ENCODE results near the gene GAREM1.

Gene GAREM1

DNA sequence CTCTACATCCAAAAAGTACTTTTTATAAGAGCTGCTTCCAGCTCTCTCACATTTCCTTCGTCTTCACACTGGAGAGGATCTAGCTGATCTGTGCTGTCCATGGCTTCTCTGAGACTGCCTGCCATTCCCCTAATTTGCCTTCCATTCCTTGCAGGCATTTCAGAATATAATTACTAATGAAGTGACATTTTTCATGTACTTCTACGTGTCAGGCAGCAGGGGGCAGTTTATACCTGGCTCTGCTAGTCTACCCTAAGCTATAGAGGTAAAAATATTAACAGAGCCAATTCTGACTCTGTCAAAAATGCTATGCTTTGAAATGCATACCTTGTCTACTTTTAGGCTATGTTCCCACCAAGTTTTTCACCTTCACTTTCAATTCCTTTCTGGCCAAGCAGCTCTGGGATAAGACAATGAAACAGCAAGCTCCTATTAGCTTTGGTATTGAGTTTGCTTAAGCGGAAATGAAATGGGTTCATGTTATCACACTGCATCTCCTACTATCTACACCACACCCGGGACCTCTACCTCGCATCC lies 198.9 kb downstream of the GAREM1 start:
- no peaks in the 10 kb centered on the region for H3K9me3 ChIP-seq (ENCODE audit: insufficient read depth, low read length, severe bottlenecking)
- no peak overlapping the region for H2AFZ ChIP-seq (ENCODE audit: low read depth, low read length)
- H3K4me3 ChIP-seq (ENCODE audit: low read depth in 1 of 2, low read length in 2 of 2) = no peak overlapping the region
- H3K9ac ChIP-seq (ENCODE audit: low read depth, low read length) = no peak overlapping the region
- H3K27me3 ChIP-seq (ENCODE audit: insufficient read depth, low read length, poor library complexity) = peaks cover 14% of the 10 kb centered on the region
- no peak for TF ChIP-seq EZH2 (IDR thresholded peaks at IDR 0.05; ENCODE audit: borderline replicate concordance, low read depth, low read length, severe bottlenecking)
- TF ChIP-seq, protein P1, sequence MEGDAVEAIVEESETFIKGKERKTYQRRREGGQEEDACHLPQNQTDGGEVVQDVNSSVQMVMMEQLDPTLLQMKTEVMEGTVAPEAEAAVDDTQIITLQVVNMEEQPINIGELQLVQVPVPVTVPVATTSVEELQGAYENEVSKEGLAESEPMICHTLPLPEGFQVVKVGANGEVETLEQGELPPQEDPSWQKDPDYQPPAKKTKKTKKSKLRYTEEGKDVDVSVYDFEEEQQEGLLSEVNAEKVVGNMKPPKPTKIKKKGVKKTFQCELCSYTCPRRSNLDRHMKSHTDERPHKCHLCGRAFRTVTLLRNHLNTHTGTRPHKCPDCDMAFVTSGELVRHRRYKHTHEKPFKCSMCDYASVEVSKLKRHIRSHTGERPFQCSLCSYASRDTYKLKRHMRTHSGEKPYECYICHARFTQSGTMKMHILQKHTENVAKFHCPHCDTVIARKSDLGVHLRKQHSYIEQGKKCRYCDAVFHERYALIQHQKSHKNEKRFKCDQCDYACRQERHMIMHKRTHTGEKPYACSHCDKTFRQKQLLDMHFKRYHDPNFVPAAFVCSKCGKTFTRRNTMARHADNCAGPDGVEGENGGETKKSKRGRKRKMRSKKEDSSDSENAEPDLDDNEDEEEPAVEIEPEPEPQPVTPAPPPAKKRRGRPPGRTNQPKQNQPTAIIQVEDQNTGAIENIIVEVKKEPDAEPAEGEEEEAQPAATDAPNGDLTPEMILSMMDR (IDR thresholded peaks at IDR 0.05; ENCODE audit: borderline replicate concordance, extremely low read depth, low read length, poor library complexity, severe bottlenecking) = peak; percentile 66
- H3K79me2 ChIP-seq (ENCODE audit: insufficient read depth, low read length) = no peaks in the 10 kb centered on the region
- peak; percentile 10 for DNase-seq
- no peaks in the 10 kb centered on the region for H3K36me3 ChIP-seq (ENCODE audit: insufficient read depth, low read length)
- H3K4me1 ChIP-seq (ENCODE audit: insufficient read depth, low read length) = no peaks in the 10 kb centered on the region
- peak; percentile 66; the same call in 2 of the 3 replicates for ATAC-seq (ENCODE audit: insufficient read depth, low read depth)
- H3K27ac ChIP-seq (ENCODE audit: low read length) = no peak overlapping the region
- no peaks in the 10 kb centered on the region for H4K20me1 ChIP-seq (ENCODE audit: insufficient read depth, low read length)
- H3K4me2 ChIP-seq (ENCODE audit: insufficient read depth, low read length) = no peak overlapping the region

DNA sequence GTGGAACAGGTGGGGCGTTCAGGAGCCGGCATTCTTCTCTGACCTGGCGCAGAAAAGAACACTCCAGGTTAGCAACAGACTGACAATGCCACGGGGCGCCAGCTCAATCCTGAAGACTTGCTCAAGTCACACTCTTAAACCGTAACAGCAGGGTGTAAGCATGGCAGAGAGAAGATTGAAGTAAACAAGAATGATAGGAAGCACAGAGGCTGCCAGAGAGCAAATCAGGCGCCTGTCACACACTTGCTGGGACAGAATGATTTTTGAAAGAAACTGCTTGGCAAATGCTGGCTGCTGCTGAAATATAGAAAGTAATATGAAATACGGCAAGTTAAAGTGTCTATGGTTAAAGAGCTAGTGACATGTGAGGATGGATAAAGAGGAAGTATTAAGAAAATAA lies 200.3 kb downstream of the GAREM1 start:
- no peak for ATAC-seq (ENCODE audit: insufficient read depth, low read depth)
- no peak for TF ChIP-seq EZH2 (IDR thresholded peaks at IDR 0.05; ENCODE audit: borderline replicate concordance, low read depth, low read length, severe bottlenecking)
- TF ChIP-seq, protein P1 (IDR thresholded peaks at IDR 0.05; ENCODE audit: borderline replicate concordance, extremely low read depth, low read length, poor library complexity, severe bottlenecking) = no peak

DNA sequence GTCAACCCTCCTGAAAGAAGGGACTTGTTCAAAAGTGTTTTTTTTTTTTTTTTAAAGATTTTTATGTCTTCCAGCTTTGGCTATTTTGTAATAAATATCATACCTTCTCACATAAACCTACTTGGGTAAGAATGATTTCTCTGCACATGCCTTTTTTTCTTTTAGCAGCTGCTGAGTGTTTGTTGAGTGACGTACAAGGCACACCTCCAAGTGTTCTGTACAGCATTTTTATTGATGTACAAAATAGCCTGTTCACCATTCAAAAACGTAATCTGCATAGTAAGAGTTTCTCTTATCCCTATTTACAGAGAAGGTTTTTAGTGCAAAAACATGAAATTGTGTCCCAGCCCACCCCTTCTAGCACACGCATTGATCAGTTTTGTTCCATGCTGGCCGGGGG lies 203.2 kb downstream of the GAREM1 start:
- Histone ChIP-seq H3K4me1 (ENCODE audit: insufficient read depth, low read length) (no peaks in the 10 kb centered on the region), H3K4me3 (ENCODE audit: low read depth in 1 of 2, low read length in 2 of 2) (no peak overlapping the region), H4K20me1 (ENCODE audit: insufficient read depth, low read length) (no peaks in the 10 kb centered on the region), H3K27me3 (ENCODE audit: insufficient read depth, low read length, poor library complexity) (peaks cover 7% of the 10 kb centered on the region), H3K4me2 (ENCODE audit: insufficient read depth, low read length) (no peak overlapping the region), H3K79me2 (ENCODE audit: insufficient read depth, low read length) (no peaks in the 10 kb centered on the region), H3K27ac (ENCODE audit: low read length) (no peak overlapping the region), H2AFZ (ENCODE audit: low read depth, low read length) (no peak overlapping the region), H3K9me3 (ENCODE audit: insufficient read depth, low read length, severe bottlenecking) (no peaks in the 10 kb centered on the region), H3K36me3 (ENCODE audit: insufficient read depth, low read length) (no peaks in the 10 kb centered on the region), H3K9ac (ENCODE audit: low read depth, low read length) (no peak overlapping the region)
- ATAC-seq (ENCODE audit: insufficient read depth, low read depth) (no peak), DNase-seq (no peak)
- no peak for TF ChIP-seq EZH2 (IDR thresholded peaks at IDR 0.05; ENCODE audit: borderline replicate concordance, low read depth, low read length, severe bottlenecking)
- TF ChIP-seq, protein P1 (IDR thresholded peaks at IDR 0.05; ENCODE audit: borderline replicate concordance, extremely low read depth, low read length, poor library complexity, severe bottlenecking) = no peak

More for the DNA sequence above, 200.3 kb downstream of the GAREM1 start:
- no peaks in the 10 kb centered on the region for H3K9me3 ChIP-seq (ENCODE audit: insufficient read depth, low read length, severe bottlenecking)
- no peak for DNase-seq
- H3K9ac ChIP-seq (ENCODE audit: low read depth, low read length) = no peak overlapping the region
- no peaks in the 10 kb centered on the region for H3K4me1 ChIP-seq (ENCODE audit: insufficient read depth, low read length)
- H3K27me3 ChIP-seq (ENCODE audit: insufficient read depth, low read length, poor library complexity) = peaks cover 12% of the 10 kb centered on the region
- no peak overlapping the region for H3K4me2 ChIP-seq (ENCODE audit: insufficient read depth, low read length)
- H4K20me1 ChIP-seq (ENCODE audit: insufficient read depth, low read length) = no peaks in the 10 kb centered on the region
- no peaks in the 10 kb centered on the region for H3K36me3 ChIP-seq (ENCODE audit: insufficient read depth, low read length)
- no peak overlapping the region for H3K4me3 ChIP-seq (ENCODE audit: low read depth in 1 of 2, low read length in 2 of 2)
- no peaks in the 10 kb centered on the region for H3K79me2 ChIP-seq (ENCODE audit: insufficient read depth, low read length)
- H3K27ac ChIP-seq (ENCODE audit: low read length) = no peak overlapping the region
- no peak overlapping the region for H2AFZ ChIP-seq (ENCODE audit: low read depth, low read length)

Measured in DND-41 (cell line).